IPS-18c (cell line): ENCODE measurements around the gene CCDC167.

Source experiments
- H3K4me3 ChIP-seq: 2 replicates; pipeline ENCODE4 v1.7.0; 2013; ENCODE audit warnings: low read depth, mild to moderate bottlenecking, low read length, moderate library complexity; ENCODE audit not compliant: insufficient read depth
- H3K9me3 ChIP-seq: one replicate; pipeline ENCODE4 v1.6.1; 2013; ENCODE audit warnings: mild to moderate bottlenecking, low read length, moderate library complexity; ENCODE audit not compliant: control insufficient read depth, insufficient read depth

The CCDC167 gene

GRCh38 chr6:37499433-37500293 is at the start of gene CCDC167:
CCDC167 (minus strand) TSS chr6:37499893; CDS start chr6:37499863, 30 bp downstream.
- peak within 1 kb of the TSS; percentile 59 for H3K4me3 ChIP-seq

GRCh38 chr6:37549154-37549553 is 49.5 kb upstream of the CCDC167 start:
- no peak overlapping the region for H3K4me3 ChIP-seq
- no peaks in the 10 kb centered on the region for H3K9me3 ChIP-seq

More at GRCh38 chr6:37499433-37500293, at the start of gene CCDC167:
- H3K9me3 ChIP-seq, result no peaks in the 10 kb centered on the region

DNA sequence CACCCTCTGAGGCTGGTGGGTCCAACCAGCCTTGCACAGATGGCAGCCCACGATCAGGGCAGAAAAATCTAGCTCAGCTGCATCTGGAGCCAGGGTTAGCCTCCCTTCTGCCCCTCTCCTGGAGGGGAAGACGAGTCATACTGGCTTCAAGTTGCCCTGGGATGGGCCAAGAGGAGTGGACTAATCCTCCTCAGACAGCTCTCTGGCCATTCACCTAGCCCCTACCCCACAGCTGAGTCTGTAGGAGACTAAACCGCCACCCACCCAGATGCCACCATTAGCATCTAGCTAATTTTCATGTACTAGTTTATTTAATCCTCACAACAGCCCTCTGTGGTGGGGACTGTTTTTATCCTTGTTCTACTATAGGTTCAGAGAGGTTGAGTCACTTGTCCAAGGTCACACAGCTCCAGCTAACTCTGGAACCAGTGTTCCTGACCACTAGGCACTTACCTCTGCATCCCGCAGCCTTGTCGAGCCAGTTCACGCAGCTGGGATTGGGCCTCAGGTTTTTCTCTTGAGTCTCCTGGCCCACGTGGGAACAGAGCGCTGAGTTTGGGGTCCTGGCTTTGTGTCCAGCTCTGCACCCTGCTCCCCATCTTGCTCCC is 48.5 kb upstream of the CCDC167 start:
- Histone ChIP-seq H3K4me3 (no peak overlapping the region), H3K9me3 (no peaks in the 10 kb centered on the region)

GRCh38 chr6:37547564-37548061 is 47.9 kb upstream of the CCDC167 start:
- no peak overlapping the region for H3K4me3 ChIP-seq
- H3K9me3 ChIP-seq, result no peaks in the 10 kb centered on the region

DNA sequence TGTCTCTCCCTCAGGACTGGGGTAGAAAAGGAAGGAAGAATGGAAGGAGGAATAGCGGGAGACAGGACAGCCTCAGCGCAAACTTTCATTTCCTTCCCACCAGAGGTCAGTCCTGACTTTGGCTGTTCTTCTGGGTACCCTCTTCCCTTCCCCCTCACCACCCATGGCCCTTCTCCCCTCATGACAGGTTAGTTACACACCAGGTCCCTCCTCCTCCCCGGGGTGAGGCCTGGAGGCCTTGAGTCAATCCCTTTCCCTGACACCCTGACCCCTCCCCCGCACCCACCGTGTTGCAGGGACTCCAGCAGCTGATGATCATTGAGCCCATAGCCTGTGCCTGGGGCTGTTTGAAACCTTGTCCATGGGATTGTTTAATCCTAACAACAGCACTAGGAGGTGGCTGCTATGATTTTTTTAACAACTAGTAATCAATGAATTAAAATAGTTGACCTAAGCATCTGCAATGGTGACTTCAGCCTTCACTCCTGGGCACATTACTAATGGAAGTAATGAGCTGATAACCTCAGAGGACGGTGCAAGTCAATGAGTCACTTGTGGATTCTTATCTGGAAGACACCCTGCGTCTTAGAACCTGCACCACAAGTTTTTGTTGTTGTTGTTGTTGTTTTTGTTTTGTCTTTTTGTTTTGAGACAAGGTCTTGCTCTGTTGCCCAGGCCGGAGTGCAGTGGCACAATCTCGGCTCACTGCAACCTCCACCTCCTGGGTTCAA is 46.6 kb upstream of the CCDC167 start:
- no peak overlapping the region for H3K4me3 ChIP-seq
- H3K9me3 ChIP-seq, result no peaks in the 10 kb centered on the region

DNA sequence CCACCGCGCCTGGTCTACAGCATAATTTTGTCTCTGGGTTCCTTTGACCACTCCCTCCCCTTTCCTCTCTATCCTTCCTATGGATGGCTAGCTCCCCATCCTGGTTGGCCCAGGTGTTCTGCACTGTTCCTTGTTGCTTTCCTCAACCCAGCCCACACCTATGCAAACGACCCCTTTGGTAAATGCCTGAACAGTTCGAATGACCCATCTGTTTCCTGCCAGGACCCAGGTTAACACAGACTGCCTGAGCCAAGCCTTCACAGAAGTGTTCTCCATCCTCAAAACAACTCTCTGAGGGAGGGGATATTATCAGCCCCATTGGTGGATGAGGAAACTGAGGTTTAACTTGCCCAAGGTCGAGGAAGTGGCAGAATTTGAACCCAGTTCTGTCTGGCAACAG is 44.8 kb upstream of the CCDC167 start:
- no peaks in the 10 kb centered on the region for H3K9me3 ChIP-seq
- H3K4me3 ChIP-seq, result no peak overlapping the region

DNA sequence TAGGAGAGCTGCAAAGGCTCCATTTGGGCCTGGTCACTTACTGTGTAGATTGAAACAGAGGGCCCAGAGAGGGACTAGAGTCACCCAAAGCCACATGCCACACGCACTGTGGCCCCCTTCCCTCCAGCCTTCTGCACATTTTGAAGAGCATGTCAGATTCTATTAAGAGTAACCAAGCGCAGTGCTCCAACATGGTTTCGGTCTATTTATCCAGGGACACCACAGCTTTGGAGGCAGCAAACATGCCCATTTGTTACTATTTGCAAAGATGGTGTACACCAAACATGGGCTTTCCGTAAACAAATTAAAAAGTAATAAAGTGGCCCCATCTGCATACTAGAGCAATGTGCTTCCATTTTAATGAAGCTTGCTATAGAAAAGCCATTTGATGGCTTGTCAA is 43.7 kb upstream of the CCDC167 start:
- Histone ChIP-seq H3K9me3 (no peaks in the 10 kb centered on the region), H3K4me3 (no peak overlapping the region)

GRCh38 chr6:37541346-37541745 is 41.7 kb upstream of the CCDC167 start:
- no peaks in the 10 kb centered on the region for H3K9me3 ChIP-seq
- no peak overlapping the region for H3K4me3 ChIP-seq

DNA sequence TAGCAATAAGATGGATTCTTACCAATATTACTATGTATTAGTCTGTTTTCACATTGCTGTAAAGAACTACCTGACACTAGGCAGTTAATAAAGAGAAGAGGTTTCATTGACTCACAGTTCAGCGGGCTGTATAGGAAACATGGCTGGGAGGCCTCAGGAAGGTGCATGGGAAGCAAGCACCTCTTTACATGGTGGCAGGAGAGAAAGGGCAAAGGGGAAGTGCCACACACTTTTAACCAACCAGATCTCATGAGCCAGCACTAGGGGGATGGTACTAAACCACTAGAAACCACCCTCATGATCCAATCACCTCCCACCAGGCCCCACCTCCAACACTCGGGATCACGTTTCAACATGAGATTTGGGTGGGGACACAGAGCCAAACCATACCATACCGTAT is 40.7 kb upstream of the CCDC167 start:
- Histone ChIP-seq H3K4me3 (no peak overlapping the region), H3K9me3 (no peaks in the 10 kb centered on the region)

- Histone ChIP-seq H3K9me3 (no peaks in the 10 kb centered on the region), H3K4me3 (no peak overlapping the region)
These were observed 40.3 kb upstream of the CCDC167 start for GRCh38 chr6:37540029-37540352.

GRCh38 chr6:37539171-37540028 is 39.7 kb upstream of the CCDC167 start:
- Histone ChIP-seq H3K4me3 (no peak overlapping the region), H3K9me3 (no peaks in the 10 kb centered on the region)

DNA sequence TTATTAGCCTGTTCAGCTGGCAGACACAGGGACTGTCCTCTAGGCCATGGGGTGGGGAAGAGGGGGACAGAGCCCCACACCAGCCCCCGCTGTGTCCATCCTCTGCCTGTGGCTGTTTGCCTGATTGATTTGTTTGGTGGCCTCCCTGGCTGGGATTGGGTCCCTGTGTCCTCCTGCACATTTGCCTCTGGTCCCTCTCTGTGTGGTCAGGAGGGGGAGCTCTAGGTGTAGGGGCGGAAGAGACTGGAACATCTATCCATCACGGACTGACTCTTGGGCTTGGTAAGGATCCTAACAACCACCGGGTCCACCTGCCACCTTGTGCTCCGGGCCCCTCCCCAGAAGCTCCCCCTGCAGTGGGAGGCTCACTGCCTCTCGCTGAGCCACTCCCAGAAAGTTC is 38.4 kb upstream of the CCDC167 start:
- no peaks in the 10 kb centered on the region for H3K9me3 ChIP-seq
- H3K4me3 ChIP-seq, result no peak overlapping the region

GRCh38 chr6:37537548-37537947 is 37.9 kb upstream of the CCDC167 start:
- Histone ChIP-seq H3K9me3 (no peaks in the 10 kb centered on the region), H3K4me3 (no peak overlapping the region)

DNA sequence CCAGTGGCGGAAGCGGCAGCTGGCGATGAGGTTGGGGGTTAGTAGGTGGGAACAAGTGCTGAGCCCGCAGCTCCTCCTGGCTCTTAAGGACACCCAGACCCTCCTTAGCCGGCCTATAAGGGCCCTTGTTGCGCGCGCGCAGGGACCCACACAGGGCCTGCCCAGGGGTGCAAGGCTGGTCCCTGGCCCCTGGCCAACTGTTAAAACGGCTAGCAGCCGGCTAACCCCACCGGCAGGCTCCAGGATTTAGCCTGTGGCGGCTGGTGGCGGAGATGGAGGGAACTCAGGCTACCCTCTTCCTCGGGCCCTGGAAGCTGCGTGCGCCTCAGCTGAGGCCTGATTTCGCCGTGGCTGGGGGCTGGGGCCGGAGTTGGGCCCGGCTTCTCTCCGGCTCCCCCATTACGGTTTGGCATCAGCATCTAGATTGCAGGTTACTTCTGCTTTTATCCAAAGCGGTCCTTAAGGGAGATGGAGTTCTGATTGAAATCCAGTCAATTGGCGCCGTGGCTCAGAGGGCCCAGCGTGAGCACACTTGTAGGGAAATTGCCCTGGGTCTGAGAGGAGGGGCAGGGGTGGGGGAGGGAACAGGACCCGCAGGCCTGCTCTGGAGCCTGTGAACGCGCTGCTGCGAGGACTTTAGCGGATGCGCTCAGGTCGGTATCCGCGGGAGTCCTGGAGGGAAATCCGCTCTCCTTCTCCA is 36.9 kb upstream of the CCDC167 start:
- peak overlapping the region; percentile 61 for H3K4me3 ChIP-seq

GRCh38 chr6:37535759-37536490 is 36.2 kb upstream of the CCDC167 start:
- Histone ChIP-seq H3K4me3 (peak overlapping the region; percentile 61), H3K9me3 (no peaks in the 10 kb centered on the region)

More for the DNA sequence above, 36.9 kb upstream of the CCDC167 start:
- no peaks in the 10 kb centered on the region for H3K9me3 ChIP-seq

DNA sequence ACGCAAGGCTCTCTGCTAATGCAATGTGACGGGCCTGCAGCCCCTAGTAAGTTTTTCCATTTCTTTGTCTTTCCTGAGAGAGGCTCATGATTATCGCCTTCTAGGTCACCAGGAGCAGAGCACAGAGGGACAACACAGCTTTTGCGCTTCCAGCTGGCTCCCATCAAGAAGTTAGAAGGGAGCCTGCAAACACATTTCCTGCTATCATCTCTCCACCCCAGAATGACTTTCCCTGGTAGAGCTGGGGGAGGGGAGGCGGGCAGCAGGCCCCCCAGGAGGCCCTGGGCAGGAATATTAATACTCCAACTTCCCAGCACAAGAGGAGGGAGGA is 35.7 kb upstream of the CCDC167 start:
- H3K9me3 ChIP-seq, result no peaks in the 10 kb centered on the region
- H3K4me3 ChIP-seq, result peak overlapping the region; percentile 61; the same call in 1 of the 2 replicates
